Measurements from ENCODE around the gene SP5. TPM values are rescaled to one million over a fixed set of nuclear protein-coding genes. Genes with fewer than 3 reads are reported as not detected.

The SP5 gene
- total and polyA plus RNA-seq, 8 donors: 2.8 to 12.6 (median 8.5) TPM

- H3K27ac ChIP-seq: no peak overlapping the region
- H3K36me3 ChIP-seq: no peaks in the 10 kb centered on the region
- no peak for ATAC-seq
- H3K27me3 ChIP-seq: no peaks in the 10 kb centered on the region
- no peaks in the 10 kb centered on the region for H3K9me3 ChIP-seq
- intact Hi-C loops (cut with DNase I): no loop called here
- no peak overlapping the region for H3K4me3 ChIP-seq
- DNase-seq: no peak
- TF ChIP-seq CTCF (IDR thresholded peaks at IDR 0.05): no peak
- peaks cover 0 to 2% of the 10 kb centered on the region in 2 donors for H3K4me1 ChIP-seq
Observed at GRCh38 chr2:170764880-170765261, 49.7 kb downstream of the SP5 start.

GRCh38 chr2:170766693-170767092 is 51.6 kb downstream of the SP5 start:
- Histone ChIP-seq H3K36me3 (no peaks in the 10 kb centered on the region), H3K27ac (no peak overlapping the region), H3K4me3 (no peak overlapping the region), H3K27me3 (peaks cover 0 to 15% of the 10 kb centered on the region in 2 donors), H3K4me1 (peaks cover 0 to 15% of the 10 kb centered on the region in 2 donors), H3K9me3 (no peaks in the 10 kb centered on the region)
- peak; percentile 15 for ATAC-seq
- peak in 2 of 4 donors; percentile 24 to 69 for DNase-seq
- TF ChIP-seq CTCF (IDR thresholded peaks at IDR 0.05): no peak
- intact Hi-C loops (cut with DNase I): no loop called here

Other genes starting within 250 kb of the SP5 start
- gene ERICH2, start 55.0 kb downstream of the SP5 start, total RNA-seq: 1 to 10 TPM; 3.3 to 6.2 TPM
- gene ERICH2, start 55.0 kb downstream of the SP5 start, polyA plus RNA-seq (ENCODE audit: insufficient read length in 6 of 6): 10 to 100 TPM; 10.1 to 14.4 (median 12.4) TPM
- under 1 TPM in 1 of 2 donors, not detected in 1; 0.29 TPM for gene GAD1, start 101.5 kb downstream of the SP5 start, total RNA-seq
- 1 to 10 TPM in 4 of 6 donors, under 1 TPM in 2; 0.48 to 1.7 (median 1.2) TPM for gene GAD1, start 101.5 kb downstream of the SP5 start, polyA plus RNA-seq (ENCODE audit: insufficient read length in 6 of 6)
- gene GORASP2, start 213.9 kb downstream of the SP5 start, total RNA-seq: 10 to 100 TPM; 80.7 to 84.4 TPM
- gene GORASP2, start 213.9 kb downstream of the SP5 start, polyA plus RNA-seq (ENCODE audit: insufficient read length in 6 of 6): 10 to 100 TPM; 67.6 to 93.1 (median 77.1) TPM